ENCODE results near the gene HIGD1A. TPM values are rescaled to one million over a fixed set of nuclear protein-coding genes. Genes with fewer than 3 reads are reported as not detected.

The HIGD1A gene
- polyA plus RNA-seq, 1 of the 3 experiments (the other 2 are of a cell fraction) = 72.1 TPM

- TF ChIP-seq TEAD4 (IDR thresholded peaks at IDR 0.05; ENCODE audit: borderline replicate concordance, insufficient read depth) = no peak
- TF ChIP-seq YY1 (IDR thresholded peaks at IDR 0.05; ENCODE audit: low read depth) = no peak
- TF ChIP-seq JUND (IDR thresholded peaks at IDR 0.05) = no peak
- TF ChIP-seq MAX (IDR thresholded peaks at IDR 0.05; ENCODE audit: low read depth) = no peak
Measured at GRCh38 chr3:42755681-42756578, 48.4 kb downstream of the HIGD1A start (continued).

GRCh38 chr3:42753757-42754156 lies 50.5 kb downstream of the HIGD1A start:
- H4K20me1 ChIP-seq (ENCODE audit: insufficient read depth) = no peaks in the 10 kb centered on the region
- H3K27ac ChIP-seq (ENCODE audit: low read depth in 2 of 2, low read length in 1 of 2) = no peak overlapping the region
- TF ChIP-seq, protein P1, sequence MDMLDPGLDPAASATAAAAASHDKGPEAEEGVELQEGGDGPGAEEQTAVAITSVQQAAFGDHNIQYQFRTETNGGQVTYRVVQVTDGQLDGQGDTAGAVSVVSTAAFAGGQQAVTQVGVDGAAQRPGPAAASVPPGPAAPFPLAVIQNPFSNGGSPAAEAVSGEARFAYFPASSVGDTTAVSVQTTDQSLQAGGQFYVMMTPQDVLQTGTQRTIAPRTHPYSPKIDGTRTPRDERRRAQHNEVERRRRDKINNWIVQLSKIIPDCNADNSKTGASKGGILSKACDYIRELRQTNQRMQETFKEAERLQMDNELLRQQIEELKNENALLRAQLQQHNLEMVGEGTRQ (IDR thresholded peaks at IDR 0.05; ENCODE audit: borderline replicate concordance, low read depth, low read length) = no peak
- TF ChIP-seq IRF3 (IDR thresholded peaks at IDR 0.05; ENCODE audit: low read depth, low read length) (no peak), FOSL2 (IDR thresholded peaks at IDR 0.05; ENCODE audit: borderline replicate concordance, low read depth) (no peak), JUND (IDR thresholded peaks at IDR 0.05) (no peak), SIN3A (IDR thresholded peaks at IDR 0.05; ENCODE audit: borderline replicate concordance, low read depth, low read length) (no peak), FOXJ3 (CRISPR knock-in tag; IDR thresholded peaks at IDR 0.05) (no peak), CHD2 (IDR thresholded peaks at IDR 0.05; ENCODE audit: low read length, partially characterized antibody) (no peak), TAF1 (IDR thresholded peaks at IDR 0.05; ENCODE audit: borderline replicate concordance, low read depth, low read length) (no peak), TEAD4 (IDR thresholded peaks at IDR 0.05; ENCODE audit: borderline replicate concordance, insufficient read depth) (no peak), MEF2A (IDR thresholded peaks at IDR 0.05; ENCODE audit: borderline replicate concordance, low read depth) (no peak), FOXM1 (IDR thresholded peaks at IDR 0.05; ENCODE audit: low read depth) (no peak), MAX (IDR thresholded peaks at IDR 0.05; ENCODE audit: low read depth) (no peak), RFX5 (IDR thresholded peaks at IDR 0.05; ENCODE audit: low read length) (no peak), TCF12 (IDR thresholded peaks at IDR 0.05) (no peak)
- TF ChIP-seq, protein P2, sequence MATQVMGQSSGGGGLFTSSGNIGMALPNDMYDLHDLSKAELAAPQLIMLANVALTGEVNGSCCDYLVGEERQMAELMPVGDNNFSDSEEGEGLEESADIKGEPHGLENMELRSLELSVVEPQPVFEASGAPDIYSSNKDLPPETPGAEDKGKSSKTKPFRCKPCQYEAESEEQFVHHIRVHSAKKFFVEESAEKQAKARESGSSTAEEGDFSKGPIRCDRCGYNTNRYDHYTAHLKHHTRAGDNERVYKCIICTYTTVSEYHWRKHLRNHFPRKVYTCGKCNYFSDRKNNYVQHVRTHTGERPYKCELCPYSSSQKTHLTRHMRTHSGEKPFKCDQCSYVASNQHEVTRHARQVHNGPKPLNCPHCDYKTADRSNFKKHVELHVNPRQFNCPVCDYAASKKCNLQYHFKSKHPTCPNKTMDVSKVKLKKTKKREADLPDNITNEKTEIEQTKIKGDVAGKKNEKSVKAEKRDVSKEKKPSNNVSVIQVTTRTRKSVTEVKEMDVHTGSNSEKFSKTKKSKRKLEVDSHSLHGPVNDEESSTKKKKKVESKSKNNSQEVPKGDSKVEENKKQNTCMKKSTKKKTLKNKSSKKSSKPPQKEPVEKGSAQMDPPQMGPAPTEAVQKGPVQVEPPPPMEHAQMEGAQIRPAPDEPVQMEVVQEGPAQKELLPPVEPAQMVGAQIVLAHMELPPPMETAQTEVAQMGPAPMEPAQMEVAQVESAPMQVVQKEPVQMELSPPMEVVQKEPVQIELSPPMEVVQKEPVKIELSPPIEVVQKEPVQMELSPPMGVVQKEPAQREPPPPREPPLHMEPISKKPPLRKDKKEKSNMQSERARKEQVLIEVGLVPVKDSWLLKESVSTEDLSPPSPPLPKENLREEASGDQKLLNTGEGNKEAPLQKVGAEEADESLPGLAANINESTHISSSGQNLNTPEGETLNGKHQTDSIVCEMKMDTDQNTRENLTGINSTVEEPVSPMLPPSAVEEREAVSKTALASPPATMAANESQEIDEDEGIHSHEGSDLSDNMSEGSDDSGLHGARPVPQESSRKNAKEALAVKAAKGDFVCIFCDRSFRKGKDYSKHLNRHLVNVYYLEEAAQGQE (IDR thresholded peaks at IDR 0.05; ENCODE audit: low read depth, low read length) = no peak
- H3K9me2 ChIP-seq = no peaks in the 10 kb centered on the region
- no peak overlapping the region for H2AFZ ChIP-seq (ENCODE audit: low read depth)
- DNase-seq = no peak
- no peak overlapping the region for H3K4me2 ChIP-seq
- H3F3A ChIP-seq (replicated peaks; ENCODE audit: insufficient read depth) = no peaks in the 10 kb centered on the region
- H3K9me3 ChIP-seq = no peaks in the 10 kb centered on the region
- H3K36me3 ChIP-seq (replicated peaks in 1 of 2; ENCODE audit: control insufficient read depth in 1 of 2, insufficient read depth in 2 of 2, low read length in 1 of 2) = no peaks in the 10 kb centered on the region
- no peaks in the 10 kb centered on the region for H3K27me3 ChIP-seq (ENCODE audit: insufficient read depth)
- H3K79me2 ChIP-seq (ENCODE audit: insufficient read depth) = no peaks in the 10 kb centered on the region
- H3K4me3 ChIP-seq (ENCODE audit: low read depth in 2 of 2, low read length in 1 of 2) = no peak overlapping the region
- CTCF ChIA-PET = interaction anchor here (10.3 kb wide), 1 partner anchor 10 kb away, joined by 92 read pairs; no protein-coding TSS in a partner anchor
- H3K9ac ChIP-seq = no peak overlapping the region
- POLR2A ChIA-PET = no interaction called here
- H3K4me1 ChIP-seq (ENCODE audit: control insufficient read depth in 1 of 2, insufficient read depth in 2 of 2, low read depth in 1 of 2, low read length in 1 of 2) = no peaks in the 10 kb centered on the region
- WGBS (ENCODE audit: low lambda C conversion rate) = 67% methylated on average over 3 of the region's 3 CpGs

Data from SK-N-SH (cell line).